ENCODE data around the gene CNKSR2. TPM values are rescaled to one million over a fixed set of nuclear protein-coding genes. Genes with fewer than 3 reads are reported as not detected.
A peak's percentile ranks its signal among the peaks of the same experiment; 100 is the strongest.

Gene CNKSR2
- total RNA-seq, 1 donor from 2014 or later = 0.95 TPM

DNA sequence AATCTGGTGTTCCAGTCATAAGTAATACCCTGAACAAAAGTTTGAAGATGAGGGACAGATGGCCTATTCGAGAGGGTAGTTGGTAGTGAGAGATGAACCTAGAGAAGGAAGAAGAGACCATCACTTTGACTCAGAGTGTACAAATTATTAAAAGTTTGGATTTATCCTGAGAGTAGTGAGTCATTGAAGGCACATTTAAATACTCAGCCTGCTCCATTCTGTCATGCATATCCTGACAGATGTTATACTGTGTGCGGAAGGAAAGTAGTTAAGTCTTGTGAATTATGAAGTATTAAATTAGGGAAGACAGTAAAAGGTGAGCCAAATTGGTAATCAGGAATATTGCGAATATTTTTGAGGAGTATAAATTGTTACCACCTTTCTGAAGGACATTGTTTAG is 190.8 kb downstream of the CNKSR2 start:
- no peak for ATAC-seq
- intact Hi-C loops (cut with DNase I) = no loop called here
- DNase-seq (ENCODE audit: missing footprints) = no peak

DNA sequence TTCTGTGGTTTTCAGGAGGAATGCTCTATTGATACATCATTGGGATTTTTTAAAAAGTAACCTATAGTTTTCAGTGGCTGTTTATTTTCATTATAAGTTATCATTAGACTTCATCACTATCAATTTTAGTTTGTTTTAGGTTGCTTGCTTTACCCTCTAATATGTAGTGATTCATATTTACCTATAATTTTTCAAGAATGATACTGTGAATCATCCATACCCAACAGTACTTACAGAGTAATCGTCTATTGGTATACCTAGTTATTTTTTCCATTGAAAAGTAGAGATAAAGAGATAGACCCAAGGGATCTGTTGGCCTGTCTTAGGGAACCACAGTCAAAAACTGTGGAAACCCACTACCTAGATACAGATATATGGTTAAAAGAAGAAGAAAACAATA is 200.6 kb downstream of the CNKSR2 start:
- DNase-seq (ENCODE audit: missing footprints) = no peak
- intact Hi-C loops (cut with DNase I) = no loop called here
- ATAC-seq = no peak

DNA sequence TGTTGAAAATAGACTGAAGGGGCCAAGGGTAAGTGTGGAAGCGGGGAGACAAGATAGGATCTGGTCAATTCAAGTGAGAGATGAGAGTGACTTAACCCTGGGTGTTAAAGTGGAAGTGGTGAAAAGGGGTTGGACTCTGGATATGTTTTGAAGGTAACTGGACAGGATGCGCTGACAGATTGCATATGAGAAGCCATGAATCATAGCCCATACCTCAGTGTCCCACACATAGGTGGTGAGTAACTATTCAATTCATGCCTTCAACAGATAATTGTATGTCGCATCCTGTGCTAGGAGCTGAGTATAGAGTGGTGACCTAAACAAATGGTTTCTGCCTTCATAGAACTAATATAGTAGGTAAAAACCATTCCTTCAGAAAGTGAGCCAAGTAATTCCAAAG is 207.3 kb downstream of the CNKSR2 start:
- intact Hi-C loops (cut with DNase I) = no loop called here
- ATAC-seq = no peak
- no peak for DNase-seq (ENCODE audit: missing footprints)

DNA sequence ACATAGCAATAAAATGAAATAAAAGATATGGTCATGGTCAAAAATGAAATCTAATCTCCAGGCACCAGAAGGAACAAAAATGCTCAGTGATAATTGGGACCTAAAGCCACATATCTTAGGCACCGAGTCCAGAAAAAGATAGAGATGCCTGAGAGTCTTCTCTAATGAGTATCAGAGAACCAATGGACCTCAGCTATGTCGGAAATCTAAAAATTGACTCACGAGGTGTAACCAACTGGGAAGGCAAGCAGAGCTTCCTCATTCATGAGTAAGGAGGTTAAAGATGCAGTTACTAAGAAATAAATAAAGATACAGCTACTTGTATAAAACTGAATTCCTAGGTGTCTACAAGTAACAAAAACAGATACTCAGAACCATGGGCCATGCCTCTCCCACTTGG is 211.8 kb downstream of the CNKSR2 start:
- DNase-seq (ENCODE audit: missing footprints) (no peak), ATAC-seq (no peak)
- intact Hi-C loops (cut with DNase I) = no loop called here

DNA sequence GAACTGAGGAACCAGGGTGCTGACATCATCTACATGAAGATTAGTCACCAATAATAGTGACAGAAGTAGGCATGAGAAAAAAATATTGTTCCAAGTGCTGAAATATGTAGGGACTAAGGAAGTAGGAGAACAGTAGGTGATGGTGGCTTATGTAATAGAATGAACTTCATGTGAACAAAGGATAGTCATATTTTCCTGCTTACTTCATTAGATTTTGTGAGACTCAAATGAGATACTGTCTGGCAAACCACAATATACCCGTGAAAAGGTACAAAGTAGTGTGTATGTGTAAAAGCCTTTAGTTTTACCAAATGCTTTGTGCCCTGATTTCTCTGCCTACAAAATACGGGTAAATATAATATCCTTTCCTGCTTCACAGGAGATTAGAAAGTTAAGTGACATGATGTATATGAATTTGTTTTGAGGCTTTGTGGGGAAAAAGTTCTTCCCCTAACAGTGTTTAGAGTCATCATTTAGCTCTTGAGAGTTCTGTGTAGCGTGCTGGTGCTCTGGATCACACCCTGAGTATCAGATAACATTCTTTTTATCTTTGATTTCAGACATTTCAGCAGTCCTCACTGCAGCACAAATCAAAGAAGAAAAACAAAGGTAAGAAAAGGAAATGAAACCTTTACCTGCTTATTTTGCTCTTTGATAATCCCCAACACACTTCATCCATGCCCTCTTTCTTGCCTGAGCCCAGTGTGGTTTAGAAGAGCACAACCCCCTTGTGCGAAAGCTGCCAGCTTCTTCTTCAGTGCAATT is 216.0 kb downstream of the CNKSR2 start:
- intact Hi-C loops (cut with DNase I) = no loop called here
- no peak for ATAC-seq
- DNase-seq (ENCODE audit: missing footprints) = no peak

DNA sequence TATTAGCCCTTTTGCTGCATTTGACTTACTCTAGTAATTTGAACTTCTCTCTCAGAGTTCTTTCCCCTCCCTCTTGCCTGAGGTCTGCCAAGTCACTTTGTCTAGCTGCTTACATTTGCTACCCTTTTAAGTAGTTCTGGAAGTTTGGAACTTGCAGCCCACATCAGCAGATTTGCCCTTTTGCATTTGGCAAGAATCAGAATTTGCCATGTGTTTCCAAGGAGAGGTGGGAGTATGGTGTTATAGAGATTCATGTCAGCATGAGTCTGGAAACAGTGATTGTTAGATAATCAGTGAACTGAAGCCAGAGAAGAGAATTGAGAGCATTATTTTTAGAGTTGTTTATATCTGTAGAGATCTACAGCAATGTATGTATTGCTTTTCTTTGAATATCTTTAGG is 231.8 kb downstream of the CNKSR2 start:
- no peak for ATAC-seq
- intact Hi-C loops (cut with DNase I) = no loop called here
- no peak for DNase-seq (ENCODE audit: missing footprints)

DNA sequence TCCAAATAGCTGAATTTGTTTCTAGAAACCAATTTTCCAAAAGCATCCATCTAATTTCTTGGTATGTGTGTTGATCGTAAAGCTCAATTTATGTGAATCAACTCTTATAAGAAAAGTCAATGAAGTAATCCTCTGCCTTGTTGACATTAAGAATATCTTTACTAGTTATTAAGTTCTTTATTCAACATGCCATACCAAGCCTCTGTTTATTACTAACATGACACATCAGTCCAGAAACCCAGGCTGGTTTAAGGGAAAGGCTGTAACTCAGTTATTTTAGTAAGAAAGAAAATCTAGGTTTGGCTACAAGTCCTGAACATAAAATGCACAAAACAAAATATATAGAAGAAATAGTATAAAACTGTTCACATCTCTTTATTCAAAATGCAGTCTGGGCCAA is 235.9 kb downstream of the CNKSR2 start:
- no peak for ATAC-seq
- no peak for DNase-seq (ENCODE audit: missing footprints)
- intact Hi-C loops (cut with DNase I) = no loop called here

DNA sequence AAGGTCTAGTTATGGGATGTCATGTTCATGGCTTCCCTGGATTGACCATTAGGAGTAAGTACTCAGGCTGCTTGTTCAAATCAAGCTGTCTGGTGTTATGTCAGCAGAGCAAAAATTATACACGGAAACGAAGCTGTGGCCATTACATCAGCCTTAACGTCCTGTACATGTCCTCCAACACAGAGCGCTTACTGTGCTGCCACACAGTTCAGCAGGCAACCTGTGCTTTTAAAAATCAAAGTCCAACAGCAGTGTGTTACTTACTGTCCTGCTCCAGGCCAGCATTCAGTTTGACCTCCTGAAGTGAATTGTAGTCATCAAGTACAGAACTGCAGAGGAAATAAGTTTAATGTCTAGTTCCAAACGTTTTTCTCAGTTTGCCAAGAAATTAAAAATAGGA is 237.9 kb downstream of the CNKSR2 start:
- no peak for DNase-seq (ENCODE audit: missing footprints)
- ATAC-seq = no peak
- intact Hi-C loops (cut with DNase I) = no loop called here

DNA sequence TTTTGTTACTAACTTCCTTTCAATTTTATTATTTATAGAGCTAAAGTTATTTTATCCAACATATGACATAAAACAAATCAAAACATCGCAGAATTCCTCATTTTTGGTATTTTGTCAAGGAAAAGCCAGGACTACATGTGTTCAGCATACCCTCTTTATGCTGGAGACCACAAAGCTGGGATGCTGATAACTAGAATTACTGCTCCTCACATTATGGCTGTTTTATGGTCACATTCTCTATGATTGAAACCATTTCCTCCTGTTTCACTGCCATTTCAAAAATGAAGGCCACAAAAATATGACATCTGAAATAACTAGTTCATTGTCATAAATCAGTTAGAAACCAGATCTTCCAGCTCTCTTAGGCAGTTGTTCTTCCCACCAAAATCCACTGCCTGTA is 242.2 kb downstream of the CNKSR2 start:
- intact Hi-C loops (cut with DNase I) = no loop called here
- DNase-seq (ENCODE audit: missing footprints) (no peak), ATAC-seq (no peak)

DNA sequence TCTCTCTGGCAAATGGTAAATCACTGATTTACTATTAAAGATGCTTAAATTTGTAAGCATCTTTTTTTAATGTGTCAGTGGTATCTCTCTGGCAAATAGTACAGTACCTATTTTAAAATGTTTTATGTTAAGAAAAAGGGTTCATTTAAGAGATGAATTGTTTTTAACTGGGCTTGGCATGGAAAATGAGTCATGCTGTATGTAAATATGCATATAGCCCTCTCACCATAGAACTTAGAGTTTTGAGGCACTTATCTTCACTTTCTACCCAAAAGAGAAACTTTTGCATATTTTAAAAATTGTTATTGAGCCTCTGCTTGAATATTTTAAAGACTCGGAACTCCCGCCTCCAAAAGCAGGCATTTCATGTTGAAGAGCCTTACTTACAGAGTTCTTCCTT is 246.0 kb downstream of the CNKSR2 start:
- ATAC-seq (no peak), DNase-seq (ENCODE audit: missing footprints) (no peak)
- intact Hi-C loops (cut with DNase I) = no loop called here

DNA sequence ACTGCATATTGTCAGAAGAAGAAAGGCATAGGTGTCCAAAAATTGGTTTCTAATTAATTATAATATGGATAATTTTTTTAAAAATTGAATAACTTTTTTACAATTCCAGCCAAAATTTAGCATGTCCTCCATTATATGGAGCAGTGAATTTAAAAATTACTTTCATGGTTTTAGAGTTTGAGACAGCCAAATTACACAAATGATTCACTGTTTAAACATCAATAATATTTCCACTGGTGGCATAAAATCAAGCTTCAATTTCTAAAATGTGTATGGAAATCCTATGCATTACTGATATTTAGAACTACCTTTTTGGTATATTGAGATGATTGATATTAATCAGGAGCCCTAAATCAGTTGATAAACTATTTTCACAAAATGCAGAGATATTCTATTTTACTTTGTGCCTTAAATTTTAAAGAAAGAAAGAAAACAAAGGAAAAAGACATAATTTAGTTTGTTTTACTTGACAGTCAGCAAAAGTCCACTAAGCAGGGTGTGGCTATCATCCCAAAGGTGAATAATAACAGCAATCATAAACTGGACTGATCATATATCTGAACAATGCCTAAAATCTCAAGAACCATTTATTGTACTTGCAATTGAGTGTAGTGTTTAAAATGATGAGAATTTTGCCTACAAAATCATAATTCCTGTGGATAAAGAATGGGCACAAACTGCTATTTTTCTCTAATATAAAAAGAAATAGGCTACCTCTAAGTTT is 249.7 kb downstream of the CNKSR2 start:
- intact Hi-C loops (cut with DNase I) = no loop called here
- DNase-seq (ENCODE audit: missing footprints) = no peak
- ATAC-seq = no peak

DNA sequence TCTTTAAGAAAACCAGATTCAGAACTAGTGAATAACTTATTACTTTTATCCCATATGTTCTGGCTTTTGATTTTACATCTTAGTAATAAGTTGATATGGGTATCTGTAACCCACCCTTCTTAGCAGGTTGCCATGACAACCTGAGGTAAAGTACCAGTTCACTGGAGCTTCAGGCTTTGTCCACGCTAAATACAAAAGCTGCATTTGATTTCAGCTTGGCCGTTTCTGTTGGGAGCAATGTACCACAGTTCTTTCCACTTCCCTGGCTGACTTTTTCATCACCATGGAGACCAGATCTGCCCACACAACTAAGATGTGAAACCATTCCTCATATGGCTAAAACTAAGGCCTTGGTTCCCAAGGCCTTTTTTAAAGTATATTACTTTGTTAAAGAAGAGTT is 257.8 kb downstream of the CNKSR2 start:
- intact Hi-C loops (cut with DNase I) = no loop called here
- no peak for ATAC-seq
- no peak for DNase-seq (ENCODE audit: missing footprints)

DNA sequence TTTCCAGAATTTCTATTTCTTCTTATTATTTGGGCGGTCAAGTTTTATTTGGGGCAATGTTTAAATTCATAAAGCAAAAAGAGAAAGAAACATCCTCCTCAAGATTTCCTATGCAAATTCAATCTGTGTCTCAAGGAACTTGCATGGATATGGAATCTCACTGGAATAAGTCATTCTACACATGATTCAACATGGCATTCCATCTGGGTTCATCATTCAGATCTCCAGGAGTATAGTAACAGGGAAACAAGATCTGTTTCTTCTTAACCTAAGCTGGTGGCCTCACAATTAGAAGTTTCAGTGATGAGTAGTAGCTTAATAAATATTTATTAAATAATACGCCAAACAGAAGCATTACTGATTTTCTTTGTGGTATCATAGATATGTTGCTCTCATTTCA is 264.1 kb downstream of the CNKSR2 start:
- DNase-seq (ENCODE audit: missing footprints) = no peak
- intact Hi-C loops (cut with DNase I) = no loop called here
- ATAC-seq = no peak

DNA sequence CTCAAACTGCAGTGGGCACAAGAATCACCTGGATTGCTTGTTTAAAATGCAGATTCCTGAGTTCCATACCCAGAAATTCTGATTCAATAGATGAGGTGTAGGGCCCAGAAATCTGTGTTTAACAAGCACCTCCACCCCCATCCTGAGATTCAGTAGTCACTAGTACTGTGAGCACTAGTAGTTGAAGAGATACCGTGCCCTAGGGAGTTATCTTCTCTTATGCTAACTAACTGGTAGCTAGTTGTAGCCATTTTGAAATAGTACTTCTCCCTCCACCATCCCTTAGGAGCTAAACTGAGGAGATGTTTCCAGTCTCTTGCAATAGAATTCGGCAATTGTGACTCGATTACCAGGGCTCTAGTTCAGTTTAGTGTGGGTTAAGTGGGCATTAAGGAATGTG is 265.6 kb downstream of the CNKSR2 start:
- no peak for DNase-seq (ENCODE audit: missing footprints)
- intact Hi-C loops (cut with DNase I) = no loop called here
- no peak for ATAC-seq

DNA sequence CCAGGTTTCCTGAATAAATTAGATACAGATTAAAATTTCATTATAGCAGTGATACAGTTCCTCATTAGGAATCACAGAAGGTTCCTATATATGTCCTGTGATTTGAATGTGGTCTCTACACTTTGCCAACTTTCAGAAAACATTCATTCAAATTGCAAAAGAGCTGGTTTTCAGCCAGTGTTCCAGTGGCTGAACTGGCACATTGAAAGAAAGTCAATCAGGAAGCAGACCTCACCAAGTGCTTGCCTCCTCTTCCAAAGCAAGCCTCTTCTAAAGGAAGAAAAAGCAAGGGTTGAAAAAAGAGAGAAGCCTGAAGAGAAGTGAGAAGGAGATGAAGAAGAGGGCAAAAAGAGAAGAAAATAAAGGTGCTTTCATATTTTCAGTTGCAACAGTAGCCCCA is 271.2 kb downstream of the CNKSR2 start:
- DNase-seq (ENCODE audit: missing footprints) (no peak), ATAC-seq (no peak)
- intact Hi-C loops (cut with DNase I) = no loop called here

DNA sequence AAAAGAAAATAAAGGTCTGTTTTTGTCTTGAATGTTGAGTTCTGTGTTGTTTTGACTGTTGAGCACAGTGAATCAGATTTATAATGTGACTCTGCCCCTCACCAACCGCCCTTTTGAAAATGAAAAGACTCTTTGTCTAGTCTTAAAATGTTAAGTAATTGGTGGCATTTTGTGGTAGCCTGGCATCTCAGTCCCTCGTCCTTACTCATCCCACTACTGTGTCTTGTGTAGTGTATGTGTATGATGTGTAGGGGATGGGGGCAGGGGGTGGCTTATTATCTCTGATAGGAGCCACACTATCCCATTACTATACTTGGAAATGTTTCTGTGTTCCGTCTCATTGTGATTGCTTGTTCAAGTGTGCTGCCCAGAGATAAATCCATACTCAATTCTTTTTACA is 271.7 kb downstream of the CNKSR2 start:
- DNase-seq (ENCODE audit: missing footprints) (no peak), ATAC-seq (no peak)
- intact Hi-C loops (cut with DNase I) = no loop called here

DNA sequence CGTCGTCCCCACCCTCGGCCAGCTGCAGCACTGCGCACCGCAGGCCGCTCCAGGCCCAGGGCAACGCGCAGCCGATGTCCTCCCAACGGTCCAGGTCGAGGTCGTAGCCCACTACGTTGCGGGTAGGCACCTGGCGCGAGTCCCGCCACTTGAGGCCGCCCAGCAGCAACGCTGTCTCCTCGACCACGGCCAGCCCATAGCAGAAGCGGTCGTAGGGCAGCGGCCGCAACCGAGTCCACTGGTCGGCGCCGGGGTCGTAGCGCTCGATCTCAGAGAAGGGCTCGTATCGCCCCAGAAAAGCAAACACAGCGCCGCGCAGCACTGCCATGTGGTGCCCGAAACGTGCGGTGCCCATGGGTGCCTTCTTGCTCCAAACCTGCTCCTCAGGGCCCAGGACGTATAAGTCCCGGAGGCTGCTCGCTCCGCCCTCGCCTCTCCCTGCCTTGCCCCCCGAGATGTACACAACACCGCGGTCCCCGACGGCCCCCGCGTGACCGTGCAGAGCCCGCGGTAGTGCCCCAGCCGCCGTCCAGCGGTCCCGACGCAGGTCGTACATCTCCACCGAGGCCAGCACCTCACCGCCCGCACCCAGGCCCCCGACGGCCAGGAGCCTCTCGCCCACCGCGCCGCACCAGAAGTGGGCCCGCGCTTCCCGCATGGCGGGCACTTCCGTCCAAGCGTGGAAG is 281.8 kb downstream of the CNKSR2 start:
- ATAC-seq (no peak), DNase-seq (ENCODE audit: missing footprints) (peak; percentile 58)
- intact Hi-C loops (cut with DNase I) = no loop called here

DNA sequence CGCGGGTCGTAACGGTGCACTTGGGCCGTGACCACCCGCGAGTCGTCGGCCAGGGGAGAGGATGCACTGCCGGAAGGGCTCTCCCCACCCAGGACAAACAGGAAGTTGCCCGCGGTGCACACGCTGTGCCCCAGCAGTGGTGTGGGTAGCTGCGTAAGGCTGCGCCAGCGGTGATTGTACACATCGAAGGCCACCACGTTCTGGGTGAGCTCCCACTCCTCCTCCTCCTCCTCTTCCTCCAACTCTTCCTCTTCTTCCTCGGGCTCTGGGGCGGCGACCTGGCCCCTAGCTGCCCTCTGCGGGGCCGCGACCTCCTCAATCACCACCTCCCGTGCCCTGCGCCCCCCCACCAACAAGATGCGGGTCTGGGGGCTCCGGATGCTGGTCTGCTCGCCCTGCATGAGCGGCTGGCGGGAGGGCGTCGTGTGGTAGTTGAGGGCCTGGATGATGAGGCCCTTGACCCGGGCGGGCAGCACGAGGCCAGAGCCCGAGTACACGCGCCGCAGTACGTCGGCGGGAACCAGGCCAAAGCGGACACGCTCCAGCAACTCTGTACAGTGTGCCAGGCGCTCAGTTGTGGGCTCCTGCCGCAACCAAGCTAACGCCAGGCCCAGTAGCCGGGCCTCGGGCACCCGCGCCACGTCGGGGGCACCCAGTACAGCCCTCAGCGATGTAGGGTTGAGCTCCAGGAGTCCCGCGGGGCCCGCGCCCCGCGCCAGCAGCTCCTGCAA is 282.5 kb downstream of the CNKSR2 start:
- ATAC-seq = no peak
- no peak for DNase-seq (ENCODE audit: missing footprints)
- intact Hi-C loops (cut with DNase I) = no loop called here

DNA sequence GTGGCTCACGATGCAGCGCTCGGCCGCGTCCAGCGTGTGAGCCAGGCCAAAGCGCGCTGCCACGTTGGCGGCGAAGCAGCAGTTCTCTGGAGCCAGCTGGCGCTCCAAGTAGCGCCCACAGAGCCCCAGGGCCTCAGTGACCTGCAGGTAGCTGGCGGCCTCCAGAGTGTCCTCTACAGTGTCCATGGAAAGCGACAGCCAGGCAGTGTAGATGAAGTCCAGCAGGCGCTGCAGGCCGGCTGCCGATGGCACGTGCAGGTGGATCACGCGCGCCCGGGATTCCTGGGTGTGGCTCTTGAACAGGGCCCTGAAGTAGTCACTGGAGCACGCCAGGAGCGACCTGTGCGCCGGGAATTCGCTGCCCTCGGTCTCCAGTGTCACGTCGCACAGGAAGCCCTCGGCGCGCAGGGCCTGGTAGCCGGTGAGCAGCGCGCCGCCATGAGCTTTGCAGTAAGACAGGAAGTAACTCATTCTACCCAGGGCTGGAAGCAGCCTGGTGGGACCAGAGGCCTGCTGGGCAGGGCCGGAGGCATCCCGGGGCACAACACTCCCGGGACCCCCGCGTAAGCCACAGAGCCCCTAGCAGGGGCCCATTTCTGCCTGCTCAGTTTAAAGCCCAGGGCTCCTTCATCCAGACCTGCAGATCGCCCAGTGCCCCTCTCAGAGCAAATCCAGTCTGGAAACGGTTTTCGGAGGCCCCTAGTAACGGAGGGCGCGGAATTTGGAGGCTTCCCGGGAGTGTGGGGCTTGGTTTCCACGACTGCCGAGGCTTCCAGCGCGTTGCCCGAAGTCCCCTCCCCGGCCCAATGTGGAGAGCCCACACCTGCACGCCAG is 283.3 kb downstream of the CNKSR2 start:
- ATAC-seq (peak; percentile 18), DNase-seq (ENCODE audit: missing footprints) (no peak)
- intact Hi-C loops (cut with DNase I) = no loop called here
